ENCODE measurements around the gene ADRA1B.

ADRA1B gene

DNA sequence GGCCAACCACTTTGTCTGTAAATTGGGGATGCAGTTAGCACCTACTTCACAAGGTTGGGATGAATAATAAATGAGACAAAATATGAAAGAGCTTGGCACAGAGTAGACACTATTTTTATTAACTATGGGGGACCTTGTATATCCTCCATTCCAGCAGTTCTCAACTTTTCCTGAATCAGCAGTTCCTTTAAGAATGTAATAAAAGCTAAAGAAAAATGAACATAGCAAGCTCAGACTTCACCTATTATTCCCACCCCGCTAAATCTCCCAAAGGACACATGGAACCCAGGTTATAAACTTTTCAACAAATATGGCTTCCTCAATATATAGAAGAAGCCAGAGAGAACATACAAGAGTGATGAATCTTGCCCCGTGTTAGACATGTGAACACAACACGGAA, 60.6 kb downstream of the ADRA1B start:
- no peak for DNase-seq (ENCODE audit: extremely low spot score)
- TF ChIP-seq, protein P1, sequence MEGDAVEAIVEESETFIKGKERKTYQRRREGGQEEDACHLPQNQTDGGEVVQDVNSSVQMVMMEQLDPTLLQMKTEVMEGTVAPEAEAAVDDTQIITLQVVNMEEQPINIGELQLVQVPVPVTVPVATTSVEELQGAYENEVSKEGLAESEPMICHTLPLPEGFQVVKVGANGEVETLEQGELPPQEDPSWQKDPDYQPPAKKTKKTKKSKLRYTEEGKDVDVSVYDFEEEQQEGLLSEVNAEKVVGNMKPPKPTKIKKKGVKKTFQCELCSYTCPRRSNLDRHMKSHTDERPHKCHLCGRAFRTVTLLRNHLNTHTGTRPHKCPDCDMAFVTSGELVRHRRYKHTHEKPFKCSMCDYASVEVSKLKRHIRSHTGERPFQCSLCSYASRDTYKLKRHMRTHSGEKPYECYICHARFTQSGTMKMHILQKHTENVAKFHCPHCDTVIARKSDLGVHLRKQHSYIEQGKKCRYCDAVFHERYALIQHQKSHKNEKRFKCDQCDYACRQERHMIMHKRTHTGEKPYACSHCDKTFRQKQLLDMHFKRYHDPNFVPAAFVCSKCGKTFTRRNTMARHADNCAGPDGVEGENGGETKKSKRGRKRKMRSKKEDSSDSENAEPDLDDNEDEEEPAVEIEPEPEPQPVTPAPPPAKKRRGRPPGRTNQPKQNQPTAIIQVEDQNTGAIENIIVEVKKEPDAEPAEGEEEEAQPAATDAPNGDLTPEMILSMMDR (IDR thresholded peaks at IDR 0.05; ENCODE audit: control extremely low read depth, extremely low read depth, low read depth, missing control alignments) = no peak
- ChIA-PET POLR2A (no interaction called here), CTCF (interaction anchor here (1.2 kb wide), 2 partner anchors 10 to 821 kb away, joined by 3 to 4 read pairs; no protein-coding TSS in a partner anchor)

DNA sequence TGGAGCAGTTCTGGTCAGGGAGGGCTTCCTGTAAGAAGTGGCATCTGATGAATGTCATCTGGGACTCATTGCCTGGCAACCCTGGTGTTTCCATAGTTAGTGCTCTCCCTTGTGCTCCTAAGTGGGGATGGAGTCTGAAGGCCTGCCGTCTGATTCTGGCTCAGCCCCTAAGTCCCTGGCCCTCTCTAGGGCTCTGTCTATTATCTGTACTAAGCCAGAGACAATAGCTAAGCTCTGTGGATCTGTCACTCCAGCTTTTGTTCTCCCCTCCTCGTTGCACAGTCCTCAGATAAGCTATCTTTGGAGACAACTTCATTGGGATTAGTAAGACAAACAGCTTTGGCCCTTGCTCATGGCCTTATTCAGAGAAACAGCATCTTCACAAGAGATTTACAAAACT, 62.1 kb downstream of the ADRA1B start:
- ChIA-PET CTCF (interaction anchor here (1.0 to 1.3 kb wide), 3 partner anchors 9 to 22 kb away, joined by 3 to 6 read pairs (median 3); no protein-coding TSS in a partner anchor), POLR2A (no interaction called here)
- DNase-seq (ENCODE audit: extremely low spot score) = no peak
- TF ChIP-seq, protein P1 (IDR thresholded peaks at IDR 0.05; ENCODE audit: control extremely low read depth, extremely low read depth, low read depth, missing control alignments) = no peak

DNA sequence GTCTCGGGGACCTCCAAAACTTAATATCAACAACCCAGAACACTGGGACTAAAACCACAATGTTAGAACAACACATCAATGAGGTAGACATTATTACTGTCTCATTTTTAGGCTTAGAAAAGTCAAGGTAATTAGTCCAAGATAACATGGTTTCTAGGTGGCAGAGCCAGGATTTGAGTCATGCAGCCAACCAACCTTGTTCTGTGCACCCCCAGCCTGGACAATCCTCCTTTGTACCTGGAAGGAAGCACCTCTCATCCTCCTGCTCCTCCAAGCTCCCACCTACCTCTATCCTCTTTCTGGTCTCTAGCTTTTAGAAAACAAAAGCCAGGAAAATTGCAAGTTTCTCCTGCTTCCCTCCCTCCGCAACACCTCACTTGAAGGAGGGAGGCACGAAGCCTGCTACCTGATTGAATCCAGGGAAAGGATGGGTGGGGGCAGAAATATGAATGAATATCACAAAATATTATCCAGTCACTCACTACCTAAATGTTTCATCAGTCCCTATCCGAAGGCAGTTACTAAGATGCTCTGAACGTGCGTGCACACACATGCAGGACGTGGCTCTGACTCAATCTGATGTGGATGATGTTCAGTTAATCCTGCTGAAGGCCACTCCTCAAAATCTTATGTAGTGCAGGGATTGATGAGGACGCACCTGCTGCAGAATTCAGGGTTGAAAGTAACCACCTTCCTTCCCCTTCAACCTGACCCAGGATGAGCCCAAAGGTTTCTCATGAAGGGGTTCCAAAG, 66.3 kb downstream of the ADRA1B start:
- DNase-seq (ENCODE audit: extremely low spot score) = no peak
- ChIA-PET CTCF (no interaction called here), POLR2A (no interaction called here)
- TF ChIP-seq, protein P1 (IDR thresholded peaks at IDR 0.05; ENCODE audit: control extremely low read depth, extremely low read depth, low read depth, missing control alignments) = no peak

DNA sequence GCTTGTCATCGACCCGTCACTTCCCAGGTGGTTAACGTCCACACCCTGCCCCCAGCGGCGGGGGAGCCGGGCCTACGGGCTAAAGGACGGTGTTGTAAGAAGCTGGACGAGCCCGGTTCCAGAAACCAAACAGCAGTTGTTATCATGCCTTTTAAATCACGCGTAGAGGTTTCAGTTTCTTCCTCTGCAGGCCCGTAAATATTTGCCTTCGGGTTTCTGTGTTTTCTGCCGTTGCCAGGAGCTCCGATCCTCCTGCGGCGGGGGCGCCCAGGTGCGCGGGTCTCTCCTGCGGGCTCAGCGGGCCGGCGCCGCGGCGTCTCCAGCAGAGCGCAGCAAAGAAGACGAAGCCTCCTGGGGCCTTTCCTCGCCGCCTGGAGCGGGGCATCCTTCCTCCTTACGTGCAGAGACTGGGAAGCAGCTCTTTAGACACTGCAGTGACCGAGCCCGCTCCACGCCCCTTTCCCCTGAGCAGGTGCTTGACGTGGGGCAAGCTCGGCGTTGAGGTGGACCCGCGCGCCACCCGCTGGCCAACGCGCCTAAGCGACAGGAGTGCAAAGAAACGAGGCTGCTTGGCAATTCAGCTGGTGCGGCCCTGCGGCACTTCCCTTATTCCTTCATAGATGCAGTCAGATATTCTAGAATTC, 70.9 kb downstream of the ADRA1B start:
- CTCF ChIA-PET = interaction anchor here (0.6 to 3.3 kb wide), 28 partner anchors 9 to 831 kb away, joined by 3 to 33 read pairs (median 4); no protein-coding TSS in a partner anchor
- TF ChIP-seq, protein P1 (IDR thresholded peaks at IDR 0.05; ENCODE audit: control extremely low read depth, extremely low read depth, low read depth, missing control alignments) = peak; percentile 85
- POLR2A ChIA-PET = no interaction called here

DNA sequence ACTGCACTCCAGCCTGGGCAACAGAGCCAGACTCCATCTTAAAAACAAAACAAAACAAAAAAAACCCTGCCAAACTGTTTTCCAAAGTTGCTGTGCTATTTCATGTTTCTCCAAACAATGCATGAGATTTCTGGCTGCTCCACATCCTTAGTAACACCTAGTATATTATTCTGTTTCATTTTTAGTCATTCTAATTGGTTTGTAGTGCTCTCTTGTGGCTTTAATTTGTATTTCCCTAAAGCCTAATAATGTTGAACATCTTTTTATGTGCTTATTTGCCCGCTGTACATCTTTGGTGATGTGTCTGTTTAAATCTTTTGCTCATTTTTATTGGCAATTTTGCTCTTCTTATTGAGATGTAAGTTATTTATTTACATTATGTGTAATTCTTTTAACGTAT, 74.2 kb downstream of the ADRA1B start:
- CTCF ChIA-PET = no interaction called here
- DNase-seq (ENCODE audit: extremely low spot score) = no peak
- TF ChIP-seq, protein P1 (IDR thresholded peaks at IDR 0.05; ENCODE audit: control extremely low read depth, extremely low read depth, low read depth, missing control alignments) = no peak
- POLR2A ChIA-PET = no interaction called here

More for the DNA sequence above, 70.9 kb downstream of the ADRA1B start:
- DNase-seq (ENCODE audit: extremely low spot score) = peak; percentile 88

DNA sequence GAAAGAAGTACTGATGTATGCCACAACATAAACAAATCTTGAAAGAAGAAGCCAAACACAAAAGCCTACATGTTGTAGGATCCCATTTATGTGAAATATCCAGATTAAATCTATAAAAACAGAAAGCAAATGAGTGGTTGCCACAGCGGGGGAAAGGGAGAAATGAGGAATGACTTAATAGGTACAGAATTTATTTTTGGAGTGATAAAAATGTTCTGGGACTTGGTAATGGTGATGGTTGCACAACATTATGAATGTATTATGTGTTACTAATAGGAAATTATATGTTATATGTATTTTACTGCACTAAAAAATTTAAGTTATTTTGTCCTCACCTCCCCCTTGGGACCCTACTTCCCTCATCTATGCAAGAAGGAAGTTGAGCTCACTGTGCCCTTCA, 76.3 kb downstream of the ADRA1B start:
- TF ChIP-seq, protein P1 (IDR thresholded peaks at IDR 0.05; ENCODE audit: control extremely low read depth, extremely low read depth, low read depth, missing control alignments) = no peak
- DNase-seq (ENCODE audit: extremely low spot score) = no peak
- ChIA-PET POLR2A (no interaction called here), CTCF (no interaction called here)

Measured in GM10248 (cell line).